Brain pericyte (primary cell): Measurements from ENCODE around the gene FCHO2.

Experiments
- DNase-seq: peaks from one replicate; pipeline ENCODE4 v3.0.0-alpha.2; 2012; ENCODE audit warnings: low read depth, low spot score

The FCHO2 gene

DNA sequence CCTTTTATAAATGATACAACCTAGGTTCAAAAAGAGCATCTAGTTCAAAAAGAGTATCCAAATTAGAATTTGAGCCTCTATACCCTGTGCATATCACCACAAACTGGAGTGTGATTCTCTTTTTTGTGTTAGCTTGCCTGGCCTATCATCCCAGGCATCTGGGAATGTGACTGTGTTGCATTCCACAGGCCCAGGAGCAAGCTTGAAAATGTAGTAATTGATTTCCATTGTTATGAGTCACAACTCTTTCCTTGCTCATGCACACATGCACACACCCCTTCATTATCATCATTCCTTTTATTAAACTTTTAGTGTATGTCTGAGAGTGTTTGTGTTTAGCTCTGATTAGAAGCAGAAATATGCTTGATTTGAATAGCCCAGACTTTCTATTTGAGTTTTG is 75.2 kb downstream of the FCHO2 start:
- no peak for DNase-seq

DNA sequence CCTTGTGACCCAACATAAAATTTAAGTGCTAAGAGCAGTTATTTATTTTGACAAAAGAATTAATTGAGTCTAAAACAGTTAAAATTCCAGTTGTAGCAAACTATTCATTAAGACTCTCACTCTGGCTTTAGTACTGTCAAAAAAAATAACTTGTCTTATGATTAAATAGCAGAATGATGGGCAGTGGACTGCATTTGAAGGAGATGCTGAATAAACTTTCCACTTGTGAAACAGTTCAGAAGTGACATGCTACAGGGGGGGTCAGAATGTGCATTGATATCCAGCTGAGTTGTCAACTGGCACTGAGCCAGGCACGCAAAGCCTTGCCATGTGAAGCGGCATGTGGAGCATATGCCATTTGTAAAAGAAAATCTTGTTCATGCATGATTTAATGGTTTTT is 76.0 kb downstream of the FCHO2 start:
- peak; percentile 85 for DNase-seq

DNA sequence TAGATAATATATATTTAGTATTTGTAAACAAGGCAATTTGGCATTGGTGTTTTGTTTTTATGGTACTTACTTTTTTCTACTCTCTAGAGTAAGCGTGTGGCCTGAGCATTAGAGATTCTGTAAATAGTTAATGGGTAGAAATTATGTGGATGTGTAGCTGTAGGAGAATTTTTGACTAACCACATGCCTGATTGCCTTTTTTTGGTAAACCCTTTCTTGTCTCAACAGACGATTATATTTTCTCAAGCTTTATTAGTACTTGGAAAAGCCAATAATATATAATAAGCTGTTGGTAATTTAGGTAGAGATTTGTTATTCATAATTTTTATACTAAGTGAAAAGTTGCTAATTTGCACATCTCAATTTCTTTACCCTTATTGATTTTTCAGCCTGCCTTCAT is 76.8 kb downstream of the FCHO2 start:
- DNase-seq: no peak

DNA sequence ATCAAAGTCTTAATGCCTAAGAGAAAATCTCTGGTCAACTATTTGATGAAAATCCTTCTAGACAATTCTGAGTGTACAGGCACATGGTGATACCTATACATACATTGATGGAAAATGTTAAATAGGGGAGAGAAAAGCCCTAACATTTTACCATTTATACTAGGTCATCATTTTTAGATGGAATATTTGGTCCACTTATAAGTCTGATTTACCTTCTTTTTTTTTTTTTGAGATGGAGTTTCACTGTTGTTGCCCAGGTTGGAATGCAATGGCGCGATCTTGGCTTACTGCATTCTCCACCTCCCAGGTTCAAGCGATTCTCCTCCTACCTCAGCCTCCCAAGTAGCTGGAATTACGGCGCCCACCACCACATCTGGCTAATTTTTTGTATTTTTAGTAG is 81.7 kb downstream of the FCHO2 start:
- DNase-seq: no peak

- no peak for DNase-seq
Measured at GRCh38 chr5:73039082-73039481, 83.2 kb downstream of the FCHO2 start.

- DNase-seq: no peak
Measured at GRCh38 chr5:73042993-73043392, 87.2 kb downstream of the FCHO2 start.

DNA sequence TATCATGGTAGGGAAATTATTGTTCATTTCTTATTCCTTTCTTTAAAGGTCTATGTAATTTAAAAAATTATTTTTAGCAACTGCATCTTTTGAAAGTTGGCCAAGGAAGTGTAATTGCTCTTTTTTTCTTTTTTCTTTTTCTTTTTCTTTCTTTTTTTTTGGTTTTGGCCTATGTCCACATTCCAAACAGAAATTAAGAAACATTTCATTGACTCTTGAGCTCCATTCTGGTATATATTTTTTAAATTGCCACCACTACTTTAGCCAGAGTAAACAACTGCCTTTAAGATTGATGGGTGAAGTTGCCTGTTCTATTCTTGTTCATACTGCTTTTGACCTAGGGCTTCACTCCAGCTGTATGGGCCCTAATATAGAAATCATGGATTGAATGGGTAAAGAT is 88.7 kb downstream of the FCHO2 start:
- no peak for DNase-seq

DNA sequence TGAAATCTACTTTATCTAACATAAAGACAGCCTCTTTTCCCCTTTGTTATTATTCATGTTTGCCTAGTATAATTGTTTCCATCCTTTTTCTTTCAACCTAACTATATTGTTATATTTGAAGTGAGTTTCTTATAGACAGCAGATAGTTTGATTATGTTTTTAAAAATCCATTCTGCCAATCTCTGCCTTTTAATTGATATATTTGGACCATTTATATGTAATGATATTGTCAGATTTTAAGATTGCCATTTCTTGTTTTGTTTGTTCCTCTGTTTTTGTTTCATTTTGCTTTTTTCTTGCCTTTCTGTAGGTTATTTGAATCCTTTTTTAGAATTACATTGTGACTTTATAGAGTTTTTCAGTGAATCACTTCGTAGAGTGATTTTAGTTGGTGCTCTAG is 89.8 kb downstream of the FCHO2 start:
- no peak for DNase-seq

- DNase-seq: no peak
Measured at GRCh38 chr5:73061593-73061992, 105.8 kb downstream of the FCHO2 start.

GRCh38 chr5:73066466-73066865 is 110.6 kb downstream of the FCHO2 start:
- no peak for DNase-seq

DNA sequence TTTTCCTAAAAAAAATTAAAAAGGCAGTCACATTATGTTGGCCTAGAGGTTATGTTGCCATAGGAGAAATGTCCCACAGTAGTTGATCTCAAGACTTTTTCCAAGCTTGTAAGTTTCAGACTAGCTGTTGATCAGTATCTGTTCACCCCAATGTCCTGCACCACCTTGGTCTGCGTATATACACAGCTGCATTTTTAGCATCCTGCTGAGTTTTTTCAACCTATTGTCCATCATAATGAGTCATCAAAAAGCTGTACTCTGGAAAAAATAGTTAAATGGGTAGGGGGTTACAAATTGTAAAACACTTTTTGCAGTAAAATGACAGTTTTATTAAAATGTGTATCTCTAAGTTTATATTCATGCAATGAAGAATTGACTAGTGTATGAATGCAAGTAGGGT is 111.4 kb downstream of the FCHO2 start:
- DNase-seq: peak; percentile 3

DNA sequence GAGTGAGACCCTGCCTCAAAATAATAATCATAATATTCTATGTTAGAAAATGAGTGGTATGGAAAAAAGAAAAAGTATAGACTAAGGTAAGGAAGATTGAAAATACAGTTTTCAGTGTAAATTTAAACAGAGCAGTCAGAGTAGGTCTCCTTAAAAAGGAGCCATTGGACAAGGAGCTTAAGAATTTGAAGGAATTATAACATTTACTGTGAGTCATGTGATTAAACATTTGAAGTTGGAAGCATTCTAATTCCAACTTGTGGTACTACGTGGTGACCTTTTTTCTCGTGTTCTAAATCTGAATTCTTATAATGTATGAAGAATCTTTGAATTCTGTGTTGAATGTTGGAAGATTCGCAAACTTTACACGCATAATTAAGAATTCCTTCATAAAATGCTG is 125.3 kb downstream of the FCHO2 start:
- DNase-seq: no peak

GRCh38 chr5:73088026-73088425 is 132.2 kb downstream of the FCHO2 start:
- DNase-seq: no peak

GRCh38 chr5:73093943-73094342 is 138.1 kb downstream of the FCHO2 start:
- DNase-seq: no peak

- no peak for DNase-seq
Measured at GRCh38 chr5:73094415-73094814, 138.6 kb downstream of the FCHO2 start.

DNA sequence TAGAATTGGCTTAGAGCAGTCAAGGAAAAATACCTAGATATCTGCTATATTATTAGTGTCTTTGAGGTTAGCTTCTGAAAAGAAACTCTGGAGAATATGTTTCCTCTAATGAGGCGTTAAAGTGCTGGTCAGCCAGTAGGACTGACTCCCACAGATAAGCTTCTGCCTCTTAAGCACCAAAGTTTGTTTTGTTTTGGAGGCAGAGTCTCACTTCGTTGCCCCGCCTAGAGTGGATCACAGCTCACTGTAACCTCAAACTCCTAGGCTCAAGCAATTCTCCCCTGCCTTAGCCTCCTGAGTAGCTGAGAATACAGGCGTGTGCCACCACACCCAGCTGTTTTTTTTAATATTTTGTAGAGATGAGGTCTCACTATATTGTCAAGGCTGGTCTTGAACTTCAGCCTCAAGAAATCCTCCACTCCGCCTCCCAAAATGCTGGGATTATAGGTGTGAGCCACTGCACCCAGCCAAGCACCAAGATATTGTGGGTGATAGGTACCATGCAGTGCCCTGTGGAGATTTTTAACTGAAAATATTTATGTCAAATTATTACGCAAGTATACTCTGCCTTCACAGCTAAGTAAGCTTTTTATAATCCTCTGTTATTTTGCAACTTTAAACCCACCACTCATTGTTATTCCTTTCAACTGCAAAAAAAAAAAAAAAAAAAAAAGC is 139.9 kb downstream of the FCHO2 start:
- DNase-seq: no peak

DNA sequence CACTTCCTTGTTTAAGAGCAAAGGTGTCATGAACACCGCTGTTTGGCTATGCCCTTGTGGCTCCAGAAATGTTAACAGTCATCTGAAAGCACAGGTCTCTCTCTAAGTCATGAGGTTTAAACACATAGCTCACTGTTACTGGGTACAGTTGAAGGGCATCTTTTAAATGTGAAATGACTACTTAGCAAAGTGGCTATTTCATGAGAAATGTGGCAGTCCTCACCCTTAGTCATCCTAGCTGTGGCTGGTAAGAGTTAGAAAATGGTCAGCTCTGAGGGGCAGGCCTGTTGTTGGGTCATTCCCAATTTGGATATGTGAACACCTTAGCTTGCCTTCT is 140.4 kb downstream of the FCHO2 start:
- no peak for DNase-seq

DNA sequence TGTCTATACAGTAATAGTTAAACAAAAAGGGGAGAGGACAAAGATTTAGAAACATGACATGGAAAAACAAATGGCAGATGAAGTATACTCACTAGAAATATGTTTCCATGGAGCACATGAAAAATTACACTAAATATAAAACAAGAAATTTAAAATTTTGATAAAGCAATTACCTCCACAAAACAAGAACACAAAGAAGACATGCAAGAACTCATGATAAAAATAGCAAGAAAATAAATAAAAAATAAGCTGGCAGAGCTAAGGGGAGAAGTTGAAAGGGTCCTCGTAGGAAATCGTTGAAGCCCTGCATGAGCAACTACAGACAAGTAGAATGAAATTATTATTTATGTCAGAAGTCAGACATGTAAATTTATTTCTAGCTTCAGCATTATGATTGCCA is 141.9 kb downstream of the FCHO2 start:
- no peak for DNase-seq

DNA sequence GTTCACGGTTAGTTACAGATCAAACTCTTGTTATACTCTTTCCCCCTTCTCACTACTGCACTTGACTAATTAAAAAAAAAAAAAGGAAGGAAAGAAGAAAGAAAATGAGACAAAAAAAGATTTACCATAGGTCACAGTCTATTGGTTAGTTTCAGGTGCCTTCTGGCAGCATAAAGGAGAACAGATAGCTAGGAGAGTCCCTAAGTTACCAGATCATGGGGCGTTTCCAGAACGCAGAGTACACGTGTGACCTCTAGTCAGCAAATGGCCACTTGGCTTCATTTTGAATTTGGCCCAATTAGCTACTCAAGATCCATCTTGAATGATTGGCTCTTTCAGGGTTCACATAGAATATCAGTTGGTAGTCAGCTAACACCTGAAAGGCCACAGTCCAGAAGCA is 144.3 kb downstream of the FCHO2 start:
- no peak for DNase-seq

- no peak for DNase-seq
Measured at GRCh38 chr5:73103870-73104299, 148.0 kb downstream of the FCHO2 start.

- no peak for DNase-seq
Measured at GRCh38 chr5:73104326-73104725, 148.5 kb downstream of the FCHO2 start.

DNA sequence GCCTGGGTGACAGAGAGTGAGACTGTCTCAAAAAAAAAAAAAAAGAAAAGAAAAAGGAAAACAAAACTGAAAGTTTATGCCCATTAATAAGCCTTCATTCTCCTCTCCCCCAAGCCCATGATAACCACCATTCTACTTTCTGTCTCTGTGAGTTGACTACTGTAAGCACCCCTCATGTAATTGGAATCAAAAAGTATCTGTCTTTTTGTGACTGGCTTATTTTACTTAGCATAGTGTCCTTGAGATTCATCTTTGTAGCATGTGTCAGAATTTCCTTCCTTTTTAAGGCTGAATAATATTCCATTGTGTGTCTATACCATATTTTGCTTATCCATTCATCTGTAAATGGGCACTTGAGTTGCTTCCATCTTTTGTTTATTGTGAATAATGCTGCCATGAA is 150.5 kb downstream of the FCHO2 start:
- DNase-seq: no peak

DNA sequence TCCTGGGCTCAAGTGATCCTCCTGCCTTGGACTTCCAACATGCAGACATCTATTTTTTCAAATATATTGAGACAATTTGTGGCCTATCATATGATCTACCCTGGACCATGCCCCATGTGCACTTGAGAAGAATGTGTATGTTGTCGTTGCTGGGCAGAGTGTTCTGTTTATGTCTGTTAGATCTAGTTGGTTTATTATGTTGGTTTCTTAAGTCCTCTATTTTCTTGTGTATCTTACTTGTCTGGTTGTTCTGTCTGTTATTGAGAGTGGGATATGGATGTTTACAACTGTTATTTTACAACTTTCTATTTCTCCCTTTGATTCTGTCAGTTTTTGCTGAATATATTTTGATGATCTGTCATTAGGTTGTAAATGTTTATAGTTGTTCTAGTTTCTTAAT is 154.3 kb downstream of the FCHO2 start:
- DNase-seq: no peak

- DNase-seq: no peak
Measured at GRCh38 chr5:73111536-73111935, 155.7 kb downstream of the FCHO2 start.
